HepG2 (cell line): ENCODE results near the gene NPR3. TPM values are rescaled to one million over a fixed set of nuclear protein-coding genes. Genes with fewer than 3 reads are reported as not detected.

Source experiments
- ATAC-seq: fragments of 200-7000 bp; cut with Tn5 transposase; 3 replicates; pipeline ENCODE4 v1.9.1; 2020; ENCODE audit warnings: mild to moderate bottlenecking, moderate library complexity
- BruUV-seq: library from RNA; stranded (reverse); fragments of 400-500 nt; replicated peaks from 2 replicates; lab custom pipeline; 2021; lab: Mats Ljungman, UMichigan
- CTCF ChIA-PET: fragments of 300-600 bp; formaldehyde crosslinking; extraction: SDS; loops from one replicate; lab custom pipeline; 2021; ENCODE audit warnings: low total read pairs, inconsistent platforms, low intra/inter-chr PET ratio; lab: Yijun Ruan, JAX
- POLR2A ChIA-PET: fragments of 350-600 bp; sonication (Branson Sonifier 250); formaldehyde crosslinking; loops from one replicate; lab custom pipeline; 2020; ENCODE audit warnings: antibody characterized with exemption, inconsistent platforms; lab: Yijun Ruan, JAX
- DNase-seq: peaks from one replicate; pipeline ENCODE4 v3.0.0-alpha.2; 2015; ENCODE audit warnings: low spot score
- FAIRE-seq: peaks from 3 replicates; lab custom pipeline; 2011; peaks lifted over from hg19 to GRCh38; lab: Jason Lieb, UNC
- H2AFZ ChIP-seq: one replicate; pipeline ENCODE4 v1.6.1; 2011; ENCODE audit warnings: low read length, inconsistent platforms
- H3K27ac ChIP-seq: fragments of 300-600 bp; 3 replicates; pipeline ENCODE4 v1.8.0; 2011; ENCODE audit warnings: mixed run types, mild to moderate bottlenecking, mixed read lengths, low read length, inconsistent platforms; ENCODE audit not compliant: insufficient read depth; ENCODE audit errors: extremely low read length
- H3K27me3 ChIP-seq, 2 experiments: fragments of 200-600 bp in 1 of 2; 2 replicates in 1 of 2; 3 replicates in 1 of 2; pipeline versions ENCODE4 v1.6.0 to v1.8.0; 2011; ENCODE audit warnings: low read length in 2 of 2, mild to moderate bottlenecking in 2 of 2, moderate library complexity in 2 of 2, inconsistent platforms in 1 of 2; ENCODE audit not compliant: insufficient read depth in 2 of 2, control insufficient read depth in 1 of 2
- H3K36me3 ChIP-seq, 2 experiments: fragments of 200-600 bp in 1 of 2; replicated peaks in 1 of 2; 2 replicates in 1 of 2; 3 replicates in 1 of 2; pipeline versions ENCODE4 v1.5.1 to v1.8.0; 2011; ENCODE audit warnings: low read length in 2 of 2, inconsistent platforms in 1 of 2; ENCODE audit not compliant: insufficient read depth in 2 of 2, control insufficient read depth in 1 of 2
- H3K4me1 ChIP-seq: 2 replicates; pipeline ENCODE4 v1.5.1; 2012; ENCODE audit warnings: low read length, inconsistent platforms; ENCODE audit not compliant: insufficient read depth
- H3K4me2 ChIP-seq: 2 replicates; pipeline ENCODE4 v1.6.0; 2011; ENCODE audit warnings: low read depth, low read length, inconsistent platforms
- H3K4me3 ChIP-seq, 3 experiments: fragments of 200-600 bp in 1 of 3; sonication (generic), shearing (Covaris generic) in 1 of 3; replicated peaks in 1 of 3; 2 replicates each; pipeline ENCODE4 v1.5.1; 2011 to 2016; ENCODE audit warnings: low read length in 3 of 3, inconsistent platforms in 2 of 3, low read depth in 2 of 3, mild to moderate bottlenecking in 2 of 3, control low read depth in 1 of 3, mixed read lengths in 1 of 3; ENCODE audit not compliant: insufficient read depth in 1 of 3
- H3K79me2 ChIP-seq: one replicate; pipeline ENCODE4 v1.6.1; 2011; ENCODE audit warnings: low read length, inconsistent platforms; ENCODE audit not compliant: insufficient read depth
- H3K9ac ChIP-seq: 2 replicates; pipeline ENCODE4 v1.6.0; 2011; ENCODE audit warnings: mild to moderate bottlenecking, low read depth, low read length, inconsistent platforms; ENCODE audit not compliant: insufficient read depth
- H3K9me3 ChIP-seq: 2 replicates; pipeline ENCODE4 v1.5.1; 2012; ENCODE audit warnings: mild to moderate bottlenecking, low read length
- H4K20me1 ChIP-seq: 2 replicates; pipeline ENCODE4 v1.6.0; 2011; ENCODE audit warnings: inconsistent platforms, mild to moderate bottlenecking, low read length, moderate library complexity; ENCODE audit not compliant: insufficient read depth
- AHR ChIP-seq: IDR thresholded peaks from 2 replicates; pipeline ENCODE4 v1.6.1; 2018; ENCODE audit warnings: missing genetic modification reagents, missing compliant biosample characterization
- CEBPG ChIP-seq: IDR thresholded peaks from 2 replicates; pipeline ENCODE4 v1.6.1; 2016
- DMTF1 ChIP-seq: sonication (generic); formaldehyde crosslinking; IDR thresholded peaks from 2 replicates; pipeline ENCODE4 v1.4.0; 2020; ENCODE audit warnings: mild to moderate bottlenecking, missing genetic modification reagents
- FOXA3 ChIP-seq: IDR thresholded peaks from 2 replicates; pipeline ENCODE4 v1.6.1; 2016; ENCODE audit warnings: missing genetic modification reagents, missing compliant biosample characterization
- HCFC1 ChIP-seq: fragments of 150-350 bp; IDR thresholded peaks from 2 replicates; pipeline ENCODE4 v1.6.1; 2014; ENCODE audit warnings: low read depth, low read length
- MED1 ChIP-seq: sonication (generic); formaldehyde crosslinking; IDR thresholded peaks from 2 replicates; pipeline ENCODE4 v1.4.0; 2020; ENCODE audit warnings: missing genetic modification reagents
- NFATC3 ChIP-seq: sonication (generic); formaldehyde crosslinking; IDR thresholded peaks from 2 replicates; pipeline ENCODE4 v1.5.1; 2020; ENCODE audit warnings: mild to moderate bottlenecking, missing genetic modification reagents
- NFE2 ChIP-seq: sonication (generic); formaldehyde crosslinking; IDR thresholded peaks from 2 replicates; pipeline ENCODE4 v1.4.0; 2020; ENCODE audit warnings: missing genetic modification reagents
- RXRB ChIP-seq: IDR thresholded peaks from 2 replicates; pipeline ENCODE4 v1.6.1; 2016; ENCODE audit warnings: borderline replicate concordance, missing genetic modification reagents, missing compliant biosample characterization
- SNRNP70 ChIP-seq: fragments of 200-400 bp; formaldehyde crosslinking; IDR thresholded peaks from 2 replicates; pipeline ENCODE4 v1.6.1; 2017; ENCODE audit warnings: mild to moderate bottlenecking, low read depth, low read length, moderate library complexity
- SP2 ChIP-seq: sonication (generic); formaldehyde crosslinking; IDR thresholded peaks from 2 replicates; pipeline ENCODE4 v1.5.1; 2020; ENCODE audit warnings: mild to moderate bottlenecking, missing genetic modification reagents
- ZKSCAN5 ChIP-seq: sonication (generic); formaldehyde crosslinking; IDR thresholded peaks from 2 replicates; pipeline ENCODE4 v1.5.1; 2020; ENCODE audit warnings: mild to moderate bottlenecking, missing genetic modification reagents
- ZNF33B ChIP-seq: sonication (generic); formaldehyde crosslinking; IDR thresholded peaks from 2 replicates; pipeline ENCODE4 v1.5.1; 2020; ENCODE audit warnings: mild to moderate bottlenecking, missing genetic modification reagents
- ZNF547 ChIP-seq: sonication (generic); formaldehyde crosslinking; IDR thresholded peaks from 2 replicates; pipeline ENCODE4 v1.5.1; 2020; ENCODE audit warnings: mild to moderate bottlenecking, missing genetic modification reagents
- ZNF709 ChIP-seq: sonication (generic); formaldehyde crosslinking; IDR thresholded peaks from 2 replicates; pipeline ENCODE4 v1.5.0; 2020; ENCODE audit warnings: mild to moderate bottlenecking, missing genetic modification reagents
- ZNF75D ChIP-seq: sonication (generic); formaldehyde crosslinking; IDR thresholded peaks from 2 replicates; pipeline ENCODE4 v1.8.1; 2023; ENCODE audit warnings: missing genetic modification reagents, mild to moderate bottlenecking, borderline replicate concordance
- WGBS: methylation state at CpG from one replicate; pipeline ENCODE4 v1.1.6; 2017; ENCODE audit warnings: low lambda C conversion rate; 5-methylcytosine and 5-hydroxymethylcytosine counted together
- in situ Hi-C: cut with HindIII; loops from 2 replicates; pipeline ENCODE4 v1.10.0; 2017; ENCODE audit warnings: low pct_unique_long_range_greater_than_20kb; ENCODE audit not compliant: extremely low pct_ligation_motif_present
- intact Hi-C: fragments of 100-400 bp; cut with micrococcal nuclease; formaldehyde crosslinking; loops from one replicate; pipeline ENCODE4 v1.10.0; 2022; ENCODE audit not compliant: unreplicated experiment
- polyA plus RNA-seq, 8 experiments: library from polyadenylated mRNA; depleted of rRNA in 3 of 8; stranded (reverse) in 7 of 8; unstranded in 1 of 8; fragments of >200 nt; fragmentation: Illumina TruSeq in 4 of 8; extraction: Trizol in 4 of 8; gene quantifications; 2 replicates each; pipeline versions ENCODE4 v1.2.1 to v1.2.3, GENCODE V29; 2011 to 2016; ENCODE audit warnings: low read depth in 4 of 8, missing spikeins in 1 of 8, mixed read lengths in 1 of 8; ENCODE audit not compliant: insufficient read depth in 1 of 8
- total RNA-seq, 5 experiments: library from RNA; depleted of rRNA; stranded (reverse); fragments of >200 nt; fragmentation: Illumina TruSeq; extraction: Trizol; gene quantifications; 2 replicates each; pipeline ENCODE4 v1.2.3, GENCODE V29; 2016; ENCODE audit warnings: low read depth in 1 of 5
- TF ChIP-seq, protein P1 (sequence below): fragments of 450-650 bp; IDR thresholded peaks from 2 replicates; pipeline ENCODE4 v1.6.1; 2016

The NPR3 gene
- total and polyA plus RNA-seq, 2 of the 13 experiments (the other 11 are each of a cell fraction or from before 2014, with no cell fraction given), result 0.01 TPM; not detected in 1

DNA sequence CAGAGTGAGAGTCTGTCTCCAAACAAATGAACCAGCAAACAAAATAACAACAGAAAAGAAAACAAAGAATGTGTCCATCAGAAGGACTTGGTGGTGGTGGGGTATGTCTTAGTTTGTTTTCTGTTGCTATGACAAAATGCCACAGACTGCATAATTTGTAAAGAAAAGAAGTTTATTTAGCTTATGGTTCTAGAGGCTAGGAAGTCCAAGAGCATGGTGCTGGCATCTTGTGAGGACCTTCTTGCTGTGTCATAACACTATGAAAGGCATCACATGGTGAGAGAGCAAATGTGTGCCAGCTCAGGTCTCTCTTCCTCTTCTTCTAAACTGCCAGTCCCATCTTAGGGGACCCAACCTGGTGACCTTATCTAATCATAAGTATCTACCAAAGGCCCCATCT lies 10.5 kb downstream of the NPR3 start (continued):
- TF ChIP-seq SP2 (no peak), ZNF33B (CRISPR knock-in tag) (no peak), DMTF1 (CRISPR knock-in tag) (no peak), ZNF709 (CRISPR knock-in tag) (no peak), FOXA3 (CRISPR knock-in tag) (no peak)

- Histone ChIP-seq H3K27ac (no peak overlapping the region), H3K9ac (no peak overlapping the region), H3K79me2 (no peaks in the 10 kb centered on the region), H3K9me3 (no peaks in the 10 kb centered on the region), H3K4me2 (no peak overlapping the region)
- FAIRE-seq (no peak), DNase-seq (no peak)
- CTCF ChIA-PET, result no interaction called here
- intact Hi-C loops, result no loop called here
- TF ChIP-seq NFE2 (CRISPR knock-in tag) (no peak), AHR (no peak), SNRNP70 (no peak), ZNF547 (CRISPR knock-in tag) (no peak), HCFC1 (no peak), MED1 (no peak), CEBPG (CRISPR knock-in tag) (no peak), RXRB (CRISPR knock-in tag) (no peak), ZNF75D (CRISPR knock-in tag) (no peak), ZKSCAN5 (no peak), NFATC3 (CRISPR knock-in tag) (no peak)
- TF ChIP-seq, protein P1, sequence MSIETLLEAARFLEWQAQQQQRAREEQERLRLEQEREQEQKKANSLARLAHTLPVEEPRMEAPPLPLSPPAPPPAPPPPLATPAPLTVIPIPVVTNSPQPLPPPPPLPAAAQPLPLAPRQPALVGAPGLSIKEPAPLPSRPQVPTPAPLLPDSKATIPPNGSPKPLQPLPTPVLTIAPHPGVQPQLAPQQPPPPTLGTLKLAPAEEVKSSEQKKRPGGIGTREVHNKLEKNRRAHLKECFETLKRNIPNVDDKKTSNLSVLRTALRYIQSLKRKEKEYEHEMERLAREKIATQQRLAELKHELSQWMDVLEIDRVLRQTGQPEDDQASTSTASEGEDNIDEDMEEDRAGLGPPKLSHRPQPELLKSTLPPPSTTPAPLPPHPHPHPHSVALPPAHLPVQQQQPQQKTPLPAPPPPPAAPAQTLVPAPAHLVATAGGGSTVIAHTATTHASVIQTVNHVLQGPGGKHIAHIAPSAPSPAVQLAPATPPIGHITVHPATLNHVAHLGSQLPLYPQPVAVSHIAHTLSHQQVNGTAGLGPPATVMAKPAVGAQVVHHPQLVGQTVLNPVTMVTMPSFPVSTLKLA, result no peak
- TF ChIP-seq, all 625 proteins: peak for 0
- H2AFZ ChIP-seq, result no peak overlapping the region
- no peaks in the 10 kb centered on the region for H3K27me3 ChIP-seq
- no peak overlapping the region for H3K4me3 ChIP-seq
- H3K36me3 ChIP-seq, result no peaks in the 10 kb centered on the region
- no peaks in the 10 kb centered on the region for H4K20me1 ChIP-seq
- POLR2A ChIA-PET, result no interaction called here
- 23% methylated on average over 7 of the region's 7 CpGs for WGBS
- ATAC-seq, result no peak
- BruUV-seq, result no TSS peak
- H3K4me1 ChIP-seq, result no peaks in the 10 kb centered on the region
- in situ Hi-C loops, result loop anchor here (25.0 kb wide), 2 partner anchors 214 to 464 kb away; no protein-coding TSS in a partner anchor
Measured at GRCh38 chr5:32722957-32723356, 11.8 kb downstream of the NPR3 start.
